ENCODE data around the gene MED17. TPM values are rescaled to one million over a fixed set of nuclear protein-coding genes. Genes with fewer than 3 reads are reported as not detected.

MED17 gene
- polyA plus RNA-seq, 1 of the 3 experiments (the other 2 are of a cell fraction), result 19.3 TPM

GRCh38 chr11:93740031-93740729, 43.9 kb upstream of the MED17 start:
- H3K9me2 ChIP-seq, result no peaks in the 10 kb centered on the region
- peak overlapping the region; percentile 88 for H3K4me2 ChIP-seq
- H3K9me3 ChIP-seq, result no peaks in the 10 kb centered on the region
- POLR2A ChIA-PET, result interaction anchor here (0.7 to 3.3 kb wide), 5 partner anchors 10 to 1040 kb away, joined by 3 to 72 read pairs (median 5); partner anchors contain the start of gene MED17
- no peak overlapping the region; the same call in 1 of the 2 replicates for H2AFZ ChIP-seq (ENCODE audit: low read depth)
- peaks cover 76% of the 10 kb centered on the region for H3K79me2 ChIP-seq (ENCODE audit: insufficient read depth)
- H3K4me1 ChIP-seq (ENCODE audit: control insufficient read depth in 1 of 2, insufficient read depth in 2 of 2, low read depth in 1 of 2, low read length in 1 of 2), result peaks cover 10 to 24% of the 10 kb centered on the region in 2 experiments; a peak in 3 of 4 replicates
- WGBS (ENCODE audit: low lambda C conversion rate), result 1% methylated on average over 18 of the region's 18 CpGs
- CTCF ChIA-PET, result interaction anchor here (0.7 to 1.8 kb wide), 4 partner anchors 10 to 44 kb away, joined by 3 to 5 read pairs (median 4); partner anchors contain the start of gene MED17
- TF ChIP-seq EP300 (IDR thresholded peaks at IDR 0.05; ENCODE audit: borderline replicate concordance in 1 of 2, low read depth in 1 of 2, low read length in 1 of 2) (no peak), FOSL2 (IDR thresholded peaks at IDR 0.05; ENCODE audit: borderline replicate concordance, low read depth) (peak; percentile 31; the same call in 1 of the 2 replicates), JUND (IDR thresholded peaks at IDR 0.05) (peak; percentile 27; the same call in 1 of the 2 replicates)
- peak overlapping the region; percentile 93 to 96 for H3K27ac ChIP-seq (ENCODE audit: low read depth in 2 of 2, low read length in 1 of 2)
- H3F3A ChIP-seq (replicated peaks; ENCODE audit: insufficient read depth), result peaks cover 36% of the 10 kb centered on the region
- H3K9ac ChIP-seq, result peak overlapping the region; percentile 98
- no peak for DNase-seq
- H3K36me3 ChIP-seq (replicated peaks in 1 of 2; ENCODE audit: control insufficient read depth in 1 of 2, insufficient read depth in 2 of 2, low read length in 1 of 2), result peaks cover 48 to 60% of the 10 kb centered on the region in 2 experiments
- H3K27me3 ChIP-seq (ENCODE audit: insufficient read depth), result no peaks in the 10 kb centered on the region
- peak overlapping the region; percentile 94 to 95 for H3K4me3 ChIP-seq (ENCODE audit: low read depth in 2 of 2, low read length in 1 of 2)
- peaks cover 53% of the 10 kb centered on the region for H4K20me1 ChIP-seq (ENCODE audit: insufficient read depth)

GRCh38 chr11:93740730-93741093, 43.4 kb upstream of the MED17 start:
- CTCF ChIA-PET, result interaction anchor here (0.7 to 1.8 kb wide), 3 partner anchors 10 to 41 kb away, joined by 3 to 4 read pairs (median 3); no protein-coding TSS in a partner anchor
- peaks cover 43 to 55% of the 10 kb centered on the region in 2 experiments for H3K36me3 ChIP-seq (replicated peaks in 1 of 2; ENCODE audit: control insufficient read depth in 1 of 2, insufficient read depth in 2 of 2, low read length in 1 of 2)
- H3K9me3 ChIP-seq, result no peaks in the 10 kb centered on the region
- H3K9ac ChIP-seq, result peak overlapping the region; percentile 98
- no peaks in the 10 kb centered on the region for H3K27me3 ChIP-seq (ENCODE audit: insufficient read depth)
- peaks cover 10 to 24% of the 10 kb centered on the region in 2 experiments; a peak in 3 of 4 replicates for H3K4me1 ChIP-seq (ENCODE audit: control insufficient read depth in 1 of 2, insufficient read depth in 2 of 2, low read depth in 1 of 2, low read length in 1 of 2)
- DNase-seq, result peak; percentile 58
- H3K4me3 ChIP-seq (ENCODE audit: low read depth in 2 of 2, low read length in 1 of 2), result peak overlapping the region; percentile 94 to 95
- peak overlapping the region; percentile 88 for H3K4me2 ChIP-seq
- H3K27ac ChIP-seq (ENCODE audit: low read depth in 2 of 2, low read length in 1 of 2), result peak overlapping the region; percentile 93 to 96
- H3K79me2 ChIP-seq (ENCODE audit: insufficient read depth), result peaks cover 71% of the 10 kb centered on the region
- peaks cover 48% of the 10 kb centered on the region for H4K20me1 ChIP-seq (ENCODE audit: insufficient read depth)
- peaks cover 31% of the 10 kb centered on the region for H3F3A ChIP-seq (replicated peaks; ENCODE audit: insufficient read depth)
- H3K9me2 ChIP-seq, result no peaks in the 10 kb centered on the region
- H2AFZ ChIP-seq (ENCODE audit: low read depth), result peak overlapping the region; percentile 60; the same call in 1 of the 2 replicates
- POLR2A ChIA-PET, result interaction anchor here (0.7 to 3.3 kb wide), 10 partner anchors 10 to 389 kb away, joined by 3 to 72 read pairs (median 4); partner anchors contain the start of genes CEP295 and MED17
- 1% methylated on average over 16 of the region's 20 CpGs for WGBS (ENCODE audit: low lambda C conversion rate)
- TF ChIP-seq NFIC (IDR thresholded peaks at IDR 0.05; ENCODE audit: borderline replicate concordance) (no peak), PBX3 (IDR thresholded peaks at IDR 0.05) (no peak), ZBTB33 (IDR thresholded peaks at IDR 0.05; ENCODE audit: borderline replicate concordance, low read depth) (no peak), ELF1 (IDR thresholded peaks at IDR 0.05) (no peak), FOXM1 (IDR thresholded peaks at IDR 0.05; ENCODE audit: low read depth) (no peak), TEAD4 (IDR thresholded peaks at IDR 0.05; ENCODE audit: borderline replicate concordance, insufficient read depth) (no peak), YY1 (IDR thresholded peaks at IDR 0.05; ENCODE audit: low read depth) (no peak), RFX5 (IDR thresholded peaks at IDR 0.05; ENCODE audit: low read length) (no peak), USF1 (IDR thresholded peaks at IDR 0.05; ENCODE audit: borderline replicate concordance, low read depth) (peak; percentile 64; the same call in 1 of the 2 replicates), EZH2phosphoT487 (IDR thresholded peaks at IDR 0.05; ENCODE audit: borderline replicate concordance, low read depth) (no peak), SIN3A (IDR thresholded peaks at IDR 0.05; ENCODE audit: borderline replicate concordance, low read depth, low read length) (no peak), USF2 (IDR thresholded peaks at IDR 0.05; ENCODE audit: borderline replicate concordance, low read depth, low read length) (no peak), GATA2 (CRISPR knock-in tag; IDR thresholded peaks at IDR 0.05) (no peak), MXI1 (IDR thresholded peaks at IDR 0.05; ENCODE audit: low read depth, low read length) (peak; percentile 99), MEF2A (IDR thresholded peaks at IDR 0.05; ENCODE audit: borderline replicate concordance, low read depth) (no peak), TCF12 (IDR thresholded peaks at IDR 0.05) (no peak), RXRA (IDR thresholded peaks at IDR 0.05; ENCODE audit: borderline replicate concordance, low read depth) (no peak), FOXJ3 (CRISPR knock-in tag; IDR thresholded peaks at IDR 0.05) (no peak)
